PC-3 (cell line): ENCODE measurements around the gene DOC2B.

Source experiments
- EZH2 ChIP-seq: fragments of 300-600 bp; sonication (generic); IDR thresholded peaks from one replicate; pipeline ENCODE4 v1.6.1; 2017; ENCODE audit warnings: antibody characterized with exemption, mild to moderate bottlenecking, low read length; ENCODE audit not compliant: unreplicated experiment
- EZH2phosphoT487 ChIP-seq: fragments of 300-600 bp; sonication (generic); IDR thresholded peaks from 2 replicates; pipeline ENCODE4 v1.6.1; 2018; ENCODE audit warnings: mild to moderate bottlenecking, antibody characterized with exemption, low read length, borderline replicate concordance
- TF ChIP-seq, protein P1 (sequence below): fragments of 300-600 bp; sonication (generic); conservative IDR thresholded peaks from 2 replicates; pipeline ENCODE4 v1.5.1; 2017; ENCODE audit warnings: antibody characterized with exemption, low read depth, mild to moderate bottlenecking, low read length

DNA sequence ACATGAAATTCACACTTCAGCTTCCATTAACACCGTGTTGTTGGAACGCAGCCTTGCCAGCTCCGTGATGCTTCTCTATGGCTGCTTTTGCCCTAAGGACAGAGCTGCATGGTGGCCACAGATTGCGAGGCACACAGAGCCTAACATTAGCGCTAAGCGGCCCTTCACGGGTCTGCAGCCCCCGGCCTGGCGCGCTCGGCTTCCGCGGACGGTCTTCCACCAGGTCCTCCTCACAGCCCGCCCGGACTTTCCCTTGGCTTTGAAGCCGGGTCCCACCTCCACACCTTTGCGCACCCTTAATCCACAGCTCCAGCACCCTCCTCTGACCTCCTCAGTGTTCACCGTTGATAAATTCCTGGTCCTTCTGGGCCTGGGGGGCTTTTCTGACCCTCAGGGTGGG is 24.5 kb downstream of the DOC2B start:
- TF ChIP-seq, protein P1, sequence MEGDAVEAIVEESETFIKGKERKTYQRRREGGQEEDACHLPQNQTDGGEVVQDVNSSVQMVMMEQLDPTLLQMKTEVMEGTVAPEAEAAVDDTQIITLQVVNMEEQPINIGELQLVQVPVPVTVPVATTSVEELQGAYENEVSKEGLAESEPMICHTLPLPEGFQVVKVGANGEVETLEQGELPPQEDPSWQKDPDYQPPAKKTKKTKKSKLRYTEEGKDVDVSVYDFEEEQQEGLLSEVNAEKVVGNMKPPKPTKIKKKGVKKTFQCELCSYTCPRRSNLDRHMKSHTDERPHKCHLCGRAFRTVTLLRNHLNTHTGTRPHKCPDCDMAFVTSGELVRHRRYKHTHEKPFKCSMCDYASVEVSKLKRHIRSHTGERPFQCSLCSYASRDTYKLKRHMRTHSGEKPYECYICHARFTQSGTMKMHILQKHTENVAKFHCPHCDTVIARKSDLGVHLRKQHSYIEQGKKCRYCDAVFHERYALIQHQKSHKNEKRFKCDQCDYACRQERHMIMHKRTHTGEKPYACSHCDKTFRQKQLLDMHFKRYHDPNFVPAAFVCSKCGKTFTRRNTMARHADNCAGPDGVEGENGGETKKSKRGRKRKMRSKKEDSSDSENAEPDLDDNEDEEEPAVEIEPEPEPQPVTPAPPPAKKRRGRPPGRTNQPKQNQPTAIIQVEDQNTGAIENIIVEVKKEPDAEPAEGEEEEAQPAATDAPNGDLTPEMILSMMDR: no peak
- TF ChIP-seq EZH2: no peak
- TF ChIP-seq EZH2phosphoT487: no peak
